GM19351 (cell line): Measurements from ENCODE around the gene TXK.

ENCODE experiments used
- ATAC-seq: cut with Tn5 transposase; IDR thresholded peaks from one replicate; pipeline ENCODE4 v1.9.1; 2021; ENCODE audit warnings: mild to moderate bottlenecking, moderate library complexity; ENCODE audit not compliant: unreplicated experiment

The TXK gene

GRCh38 chr4:48138511-48138910 is 4.5 kb upstream of the TXK start:
- ATAC-seq, result no peak

- no peak for ATAC-seq
These were observed 3.8 kb upstream of the TXK start for GRCh38 chr4:48137846-48138245.

GRCh38 chr4:48133669-48134068 is 381 bp downstream of the TXK start:
- ATAC-seq, result no peak

- no peak for ATAC-seq
These were observed 2.3 kb downstream of the TXK start for GRCh38 chr4:48131736-48132135.

GRCh38 chr4:48130100-48130499 is 4.0 kb downstream of the TXK start:
- ATAC-seq, result no peak

- peak; percentile 35 for ATAC-seq
These were observed 4.6 kb downstream of the TXK start for GRCh38 chr4:48129307-48130014.

GRCh38 chr4:48127682-48128404 is 6.2 kb downstream of the TXK start:
- peak; percentile 91 for ATAC-seq

- ATAC-seq, result no peak
These were observed 6.8 kb downstream of the TXK start for GRCh38 chr4:48127231-48127630.

- ATAC-seq, result no peak
These were observed 7.4 kb downstream of the TXK start for GRCh38 chr4:48126621-48127020.

GRCh38 chr4:48124870-48125269 is 9.2 kb downstream of the TXK start:
- no peak for ATAC-seq

- ATAC-seq, result no peak
These were observed 11.3 kb downstream of the TXK start for GRCh38 chr4:48122756-48123155.

GRCh38 chr4:48121180-48121579 is 12.9 kb downstream of the TXK start:
- ATAC-seq, result no peak

GRCh38 chr4:48120132-48120531 is 13.9 kb downstream of the TXK start:
- no peak for ATAC-seq

GRCh38 chr4:48119646-48120045 is 14.4 kb downstream of the TXK start:
- ATAC-seq, result no peak

- no peak for ATAC-seq
These were observed 16.0 kb downstream of the TXK start for GRCh38 chr4:48118081-48118480.

- no peak for ATAC-seq
These were observed 17.5 kb downstream of the TXK start for GRCh38 chr4:48116582-48116981.

GRCh38 chr4:48114412-48114811 is 19.6 kb downstream of the TXK start:
- ATAC-seq, result no peak

- ATAC-seq, result no peak
These were observed 21.9 kb downstream of the TXK start for GRCh38 chr4:48112017-48112667.

- no peak for ATAC-seq
These were observed 23.5 kb downstream of the TXK start for GRCh38 chr4:48110452-48110978.

- peak; percentile 84 for ATAC-seq
These were observed 24.4 kb downstream of the TXK start for GRCh38 chr4:48109413-48110263.
